Suppressor macrophage treated with lipopolysaccharide for 4 hours (primary cell): ENCODE measurements around the gene VTI1A.
"Not testable (repeated sequence)": the region's sequence is repeated elsewhere in the genome, so short reads cannot be mapped to it uniquely, and the experiment has no call there.

Experiments
- DNase-seq: peaks from one replicate; pipeline ENCODE4 v3.0.0-alpha.2; 2020

VTI1A gene

GRCh38 chr10:112456533-112456932 is 9.5 kb downstream of the VTI1A start:
- DNase-seq = no peak

DNA sequence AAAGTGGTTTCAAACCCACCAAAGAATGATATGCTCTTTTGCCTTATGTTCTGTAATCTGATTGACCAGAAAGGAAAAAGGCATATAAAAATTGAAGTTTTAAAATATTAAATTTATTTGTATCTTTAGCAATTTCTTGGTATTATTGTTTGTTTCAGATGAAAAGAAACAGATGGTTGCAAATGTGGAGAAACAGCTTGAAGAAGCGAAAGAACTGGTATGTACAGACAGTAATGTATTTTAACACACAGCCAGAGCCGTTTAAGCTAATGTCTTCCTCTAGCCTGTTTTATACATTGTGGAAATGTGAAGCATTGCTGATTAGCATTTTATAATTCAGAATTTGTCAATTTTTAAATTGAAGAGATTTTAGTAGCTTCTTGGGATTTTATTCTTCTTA is 13.4 kb downstream of the VTI1A start:
- no peak for DNase-seq

DNA sequence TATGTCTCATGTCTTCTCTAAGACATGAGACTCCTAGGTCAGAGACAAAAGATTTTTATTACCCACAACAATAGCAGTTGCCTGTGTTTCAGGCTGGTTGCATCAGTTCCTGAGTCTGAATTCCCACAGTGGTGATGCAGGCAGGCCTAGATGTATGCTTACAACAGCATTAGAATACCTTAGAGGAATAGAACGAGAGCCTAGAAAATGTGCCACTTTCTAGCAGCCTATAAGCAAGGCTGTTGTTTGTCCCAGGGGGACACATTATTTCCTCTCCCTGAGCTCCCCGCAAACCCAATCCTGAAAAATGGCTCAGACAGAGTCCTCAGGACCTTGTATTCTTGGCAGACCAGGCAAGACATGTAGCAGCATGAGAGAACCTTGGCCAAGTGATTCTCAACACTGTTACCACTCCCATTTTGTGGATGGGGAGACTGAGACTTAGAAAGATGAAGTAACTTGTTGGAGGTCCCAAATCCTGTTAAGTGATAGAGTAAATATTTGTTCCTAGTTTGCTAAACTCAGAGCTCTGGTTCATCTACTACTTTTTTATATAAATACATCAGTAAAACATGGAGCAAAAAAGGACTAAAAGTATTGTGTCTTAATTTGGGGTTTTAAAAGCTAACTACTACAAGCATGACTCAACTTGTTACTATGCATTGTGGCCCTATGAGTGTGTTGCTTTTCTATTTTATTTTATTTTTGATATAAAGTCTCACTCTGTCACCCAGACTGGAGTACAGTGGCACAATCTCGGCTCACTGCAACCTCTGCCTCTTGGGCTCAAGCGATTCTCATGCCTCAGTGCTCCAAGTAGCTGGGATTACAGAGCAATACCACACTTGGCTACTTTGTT is 14.2 kb downstream of the VTI1A start:
- DNase-seq = peak; percentile 51

GRCh38 chr10:112464074-112464473 is 17.1 kb downstream of the VTI1A start:
- DNase-seq = not testable (repeated sequence)

DNA sequence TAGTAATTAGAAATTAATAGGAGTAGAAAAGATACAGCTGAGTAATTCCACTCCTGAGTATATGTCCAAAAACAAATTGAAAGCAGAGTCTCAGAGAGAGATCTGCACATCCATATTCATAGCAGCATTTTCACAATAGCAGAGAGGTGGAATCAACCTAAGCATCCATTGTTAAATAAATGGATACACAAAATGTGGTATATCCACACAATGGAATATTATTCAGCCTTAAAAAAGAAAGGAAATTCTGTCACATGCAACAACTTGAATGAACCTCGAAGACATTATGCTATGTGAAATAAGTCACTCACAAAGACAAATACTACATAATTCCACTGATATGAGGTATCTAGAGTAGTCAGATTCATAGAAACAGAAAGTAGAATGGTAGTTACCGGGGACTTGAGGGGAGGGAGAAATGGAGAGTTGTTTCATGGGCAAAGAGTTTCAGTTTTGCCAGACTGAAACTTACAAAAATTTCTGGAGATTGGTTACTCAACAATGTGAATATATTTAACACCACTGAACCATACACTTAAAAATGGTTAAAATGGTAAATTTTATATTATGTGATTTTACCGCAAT is 18.4 kb downstream of the VTI1A start:
- DNase-seq = peak; percentile 61

GRCh38 chr10:112466802-112467201 is 19.8 kb downstream of the VTI1A start:
- DNase-seq = no peak

DNA sequence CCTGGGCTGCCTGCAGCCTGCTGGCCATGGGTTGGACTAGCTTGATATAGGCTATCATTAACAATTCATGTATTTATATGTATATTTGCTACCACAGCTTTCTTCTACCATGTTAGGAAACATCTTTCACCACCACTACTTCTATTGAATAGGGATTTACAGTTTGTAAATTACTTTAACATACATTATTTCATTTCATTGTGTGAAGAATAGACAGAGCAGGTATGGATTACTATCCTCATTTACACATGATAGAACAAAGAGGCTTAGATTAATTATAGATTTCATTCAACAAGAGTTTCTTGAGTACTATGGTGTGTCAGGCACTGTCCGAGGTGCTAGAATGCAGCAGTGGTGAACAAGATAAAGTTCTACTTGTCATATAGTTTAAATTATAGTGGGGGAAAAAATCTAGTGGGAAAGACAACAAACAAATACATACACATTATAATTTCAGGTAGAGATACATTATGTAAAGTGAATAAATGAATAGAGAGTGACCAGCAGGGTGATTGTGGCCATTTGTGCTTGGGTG is 20.6 kb downstream of the VTI1A start:
- no peak for DNase-seq

DNA sequence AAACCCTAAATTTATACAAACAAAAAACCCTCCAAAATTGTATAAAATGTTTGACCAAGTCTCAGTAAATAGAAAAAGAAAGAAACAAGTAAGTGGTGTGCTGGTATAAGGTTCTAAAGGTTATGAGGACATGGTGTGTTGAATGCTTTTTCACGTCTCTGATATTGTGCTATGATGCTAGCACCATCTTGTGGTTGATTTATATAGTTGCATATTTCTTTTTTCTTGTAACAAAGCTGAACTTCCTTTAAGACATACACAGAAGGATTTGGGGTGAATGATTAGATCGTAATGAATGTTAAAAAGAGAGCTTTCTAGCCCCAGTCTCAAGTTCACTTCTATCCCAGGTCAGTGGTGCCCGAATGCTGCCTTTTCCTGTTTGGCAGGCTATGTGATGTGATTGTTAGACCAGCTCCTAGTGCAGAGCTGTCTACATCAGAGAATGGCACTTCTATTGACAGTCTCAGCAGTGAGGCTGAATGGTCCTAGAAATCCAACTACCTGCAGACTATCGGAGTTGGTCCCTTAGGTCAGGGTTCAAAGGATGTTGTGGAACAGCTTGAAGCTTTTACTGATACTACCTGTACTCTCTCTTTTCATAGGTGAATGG is 25.0 kb downstream of the VTI1A start:
- peak; percentile 54 for DNase-seq

- DNase-seq = peak; percentile 9
Observed at GRCh38 chr10:112475575-112476218, 28.7 kb downstream of the VTI1A start.

DNA sequence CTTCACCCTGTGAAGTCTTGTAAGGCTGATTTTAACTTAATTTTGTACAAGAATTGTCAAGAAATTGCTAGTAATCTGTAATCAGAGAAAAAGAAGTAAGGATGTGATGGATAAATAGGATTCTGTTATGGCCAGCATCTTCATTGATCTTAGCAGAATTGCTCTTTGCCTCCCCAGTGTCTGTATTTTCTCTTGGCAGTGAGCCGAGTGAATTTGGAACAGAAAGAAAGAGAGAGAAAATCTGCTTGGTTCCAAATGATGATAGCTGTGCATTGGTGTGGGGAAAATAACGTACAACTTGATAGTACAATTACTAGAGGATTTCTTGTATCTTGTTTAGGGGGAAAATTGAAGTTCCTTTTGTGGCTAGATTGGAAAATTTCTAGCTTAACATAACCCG is 34.6 kb downstream of the VTI1A start:
- no peak for DNase-seq

DNA sequence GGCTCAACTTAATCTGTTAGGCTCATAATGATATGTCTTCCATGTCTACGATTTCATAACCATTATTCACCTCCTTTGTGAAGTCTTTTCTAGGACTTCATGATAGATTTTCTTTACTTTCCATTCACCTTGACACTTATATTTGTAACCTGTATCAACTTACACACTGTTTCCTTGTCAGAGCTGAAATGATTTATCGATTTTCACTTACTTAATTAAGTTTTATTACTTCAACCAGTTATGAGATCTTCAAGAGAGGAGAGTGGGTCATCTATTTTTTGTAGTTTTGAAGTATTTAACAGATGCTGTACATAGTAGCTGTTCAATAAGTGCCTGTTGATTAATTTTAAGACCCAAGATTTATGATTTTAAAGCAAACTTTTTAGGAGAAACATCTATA is 37.4 kb downstream of the VTI1A start:
- DNase-seq = no peak

GRCh38 chr10:112487964-112488363 is 40.9 kb downstream of the VTI1A start:
- DNase-seq = no peak

DNA sequence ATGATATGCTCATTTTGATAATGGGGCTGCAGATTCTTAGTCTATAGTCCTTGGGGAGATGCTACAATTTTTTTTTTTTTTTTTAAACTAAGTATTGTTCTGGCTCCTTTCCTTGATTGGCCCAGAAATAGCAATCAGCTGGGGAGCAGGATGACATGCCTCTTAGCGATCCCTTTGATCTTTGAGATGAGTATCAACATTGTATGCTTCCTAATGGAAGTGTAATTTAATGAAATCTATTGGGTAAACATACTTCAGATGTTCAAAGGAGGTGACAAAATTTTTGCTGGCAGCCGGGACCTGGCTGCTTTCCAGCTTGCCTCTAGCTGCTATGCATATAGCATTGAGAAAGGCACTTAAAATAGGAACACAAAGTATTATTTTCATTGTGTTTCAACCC is 43.5 kb downstream of the VTI1A start:
- DNase-seq = no peak

DNA sequence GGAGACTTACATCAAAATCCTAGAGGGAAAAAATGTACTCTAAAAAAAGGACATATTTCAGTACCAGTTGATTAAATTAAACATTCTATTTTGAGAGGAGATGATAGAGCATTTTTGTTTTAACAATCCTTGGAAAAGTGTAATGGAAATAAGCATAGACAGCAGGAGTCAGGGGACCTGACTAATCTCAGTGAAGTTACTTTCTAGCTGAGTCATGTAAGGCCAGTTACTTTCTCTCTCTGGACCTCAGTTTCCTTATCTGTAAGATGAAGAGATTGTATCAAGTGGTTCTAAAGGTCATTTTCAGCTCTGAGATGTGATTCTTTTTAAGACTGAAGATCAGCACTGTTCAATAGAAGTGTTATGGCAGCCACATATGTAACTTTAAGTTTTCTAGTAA is 44.1 kb downstream of the VTI1A start:
- DNase-seq = no peak

DNA sequence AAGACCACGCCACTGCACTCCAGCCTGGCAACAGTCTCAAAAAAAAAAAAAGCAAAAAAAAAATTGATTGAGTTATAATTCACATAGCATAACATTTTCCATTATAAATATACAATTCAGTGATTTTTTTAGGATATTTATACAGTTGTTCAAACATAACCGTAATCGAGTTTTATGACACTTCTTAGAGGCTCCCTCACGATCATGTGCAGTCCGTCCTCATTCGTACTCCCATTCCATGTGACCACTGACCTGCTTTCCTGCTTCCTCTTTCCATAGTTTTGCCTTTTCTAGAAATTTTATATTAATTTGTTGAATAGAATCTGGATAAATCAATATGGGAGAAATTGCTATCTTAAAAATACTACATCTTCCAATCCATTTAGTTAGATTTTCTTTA is 45.7 kb downstream of the VTI1A start:
- DNase-seq = no peak

DNA sequence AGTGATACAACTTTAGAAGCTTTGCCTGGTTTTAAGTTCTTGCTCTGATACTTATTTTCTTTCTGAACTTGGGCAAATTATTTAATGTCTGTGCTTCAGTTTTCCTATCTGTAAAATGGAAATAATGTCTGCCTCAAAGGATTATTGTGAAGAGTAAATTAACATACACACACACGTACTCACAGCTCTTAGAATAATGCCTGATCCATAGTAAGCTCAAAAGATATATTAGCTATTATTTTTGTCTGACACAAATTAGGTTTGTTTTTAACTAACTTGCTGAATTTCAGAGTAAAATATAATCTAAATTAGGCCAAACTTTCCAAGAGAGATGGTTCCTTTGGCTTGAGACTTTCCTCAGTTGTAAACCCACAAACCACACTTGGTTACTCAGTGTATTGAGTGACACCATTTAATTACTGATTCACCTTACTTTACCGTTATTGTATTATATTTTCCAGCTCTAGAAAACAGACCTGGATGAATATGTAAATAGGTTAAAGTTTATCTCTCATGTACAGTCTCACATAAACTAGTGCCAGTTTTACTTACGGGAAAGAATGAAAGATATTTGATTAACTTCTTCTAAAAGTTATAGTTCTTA is 50.4 kb downstream of the VTI1A start:
- DNase-seq = no peak

DNA sequence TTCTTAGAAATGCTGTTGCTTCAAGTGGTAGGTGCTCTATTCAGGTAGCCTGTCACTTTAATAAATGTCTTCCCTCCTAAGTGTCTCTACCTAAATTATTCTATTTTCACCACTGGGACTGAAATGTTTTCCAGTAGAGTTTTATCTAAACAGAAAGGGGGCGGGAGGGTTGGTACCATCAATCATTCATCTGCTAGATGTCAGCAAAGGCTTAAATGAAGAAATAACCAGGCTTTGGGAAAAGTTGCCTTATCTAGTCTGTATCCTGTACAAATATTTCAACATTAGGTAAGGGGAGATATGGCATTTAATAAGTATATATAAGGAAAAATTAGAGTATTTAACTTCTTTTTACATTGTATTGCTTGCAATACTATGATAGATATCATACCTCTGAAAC is 51.8 kb downstream of the VTI1A start:
- DNase-seq = no peak

DNA sequence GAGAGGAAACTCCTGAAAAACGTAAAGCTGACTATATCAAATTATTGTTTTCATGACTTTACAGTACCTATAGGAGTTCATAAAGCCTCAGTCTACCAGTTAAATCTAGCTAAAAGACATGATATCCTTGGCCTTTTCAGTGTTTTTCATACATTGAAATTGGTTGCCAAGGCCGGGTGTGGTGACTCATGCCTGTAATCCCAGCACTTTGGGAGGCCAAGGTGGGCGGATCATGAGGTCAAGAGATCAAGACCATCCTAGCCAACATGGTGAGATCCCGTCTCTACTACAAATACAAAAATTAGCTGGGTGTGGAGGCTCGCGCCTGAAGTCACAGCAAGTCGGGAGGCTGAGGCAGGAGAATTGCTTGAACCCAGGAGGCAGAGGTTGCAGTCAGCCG is 53.0 kb downstream of the VTI1A start:
- not testable (repeated sequence) for DNase-seq

- DNase-seq = no peak
Observed at GRCh38 chr10:112502536-112502935, 55.5 kb downstream of the VTI1A start.

DNA sequence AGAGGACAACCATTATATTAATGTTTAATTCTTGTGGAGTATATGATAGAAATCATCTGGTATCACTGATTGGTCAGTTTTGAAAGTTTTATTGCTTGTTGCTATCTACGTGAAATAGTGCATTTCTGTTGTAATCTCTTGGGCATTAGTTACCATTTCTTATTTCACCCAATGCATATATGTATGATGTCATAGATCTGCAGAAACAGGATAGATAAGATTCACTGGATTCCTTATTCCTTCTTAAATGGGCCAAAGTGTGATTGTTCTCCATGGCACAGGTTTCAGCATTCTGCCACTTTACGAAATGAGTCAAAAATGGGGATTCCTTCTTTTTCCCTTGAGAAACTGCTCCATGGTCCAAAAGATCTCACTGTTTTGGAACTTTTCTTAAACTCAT is 56.6 kb downstream of the VTI1A start:
- no peak for DNase-seq

DNA sequence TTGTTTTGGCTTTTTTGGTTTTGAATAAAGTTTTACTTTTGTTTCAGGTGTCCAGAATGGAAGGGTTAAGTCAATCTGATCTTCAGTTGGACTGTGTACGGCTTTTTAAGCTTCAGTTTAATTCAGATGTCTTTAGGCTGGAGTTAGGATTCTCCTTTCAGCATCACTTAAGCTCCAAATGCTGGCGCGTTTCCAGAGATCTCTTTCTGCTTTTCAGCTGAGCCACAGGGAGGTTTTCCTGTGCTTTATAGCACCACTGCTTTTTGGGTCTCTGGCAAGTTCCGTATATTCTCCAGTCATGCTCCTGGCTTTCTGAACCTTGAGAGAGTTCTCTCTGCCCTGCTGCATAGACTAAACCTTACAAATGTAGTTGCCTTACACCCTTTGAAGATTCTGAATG is 60.0 kb downstream of the VTI1A start:
- no peak for DNase-seq

GRCh38 chr10:112507988-112508387 is 61.0 kb downstream of the VTI1A start:
- no peak for DNase-seq
